Airway epithelial cell (primary cell): ENCODE data around the gene PTPN14. TPM values are rescaled to one million over a fixed set of nuclear protein-coding genes. Genes with fewer than 3 reads are reported as not detected.

Experiments
- total RNA-seq: library from RNA; depleted of rRNA; stranded (reverse); fragments of >200 nt; gene quantifications from 2 replicates; pipeline ENCODE4 v1.2.3, GENCODE V29; 2015

Gene PTPN14
- total RNA-seq, result 19.8 and 32.9 TPM in 2 replicates

GRCh38 chr1:214551436-214552173 is at the start of gene PTPN14:
Gene PTPN14, minus strand, starts transcription at chr1:214551602. Its CDS starts 86,799 bp downstream, at chr1:214464803.

Other genes starting within 250 kb of the PTPN14 start
- 26.4 and 39.8 TPM in 2 replicates for gene CENPF, start 51.6 kb upstream of the PTPN14 start, total RNA-seq